ENCODE measurements around the gene INSM1.

Gene INSM1

DNA sequence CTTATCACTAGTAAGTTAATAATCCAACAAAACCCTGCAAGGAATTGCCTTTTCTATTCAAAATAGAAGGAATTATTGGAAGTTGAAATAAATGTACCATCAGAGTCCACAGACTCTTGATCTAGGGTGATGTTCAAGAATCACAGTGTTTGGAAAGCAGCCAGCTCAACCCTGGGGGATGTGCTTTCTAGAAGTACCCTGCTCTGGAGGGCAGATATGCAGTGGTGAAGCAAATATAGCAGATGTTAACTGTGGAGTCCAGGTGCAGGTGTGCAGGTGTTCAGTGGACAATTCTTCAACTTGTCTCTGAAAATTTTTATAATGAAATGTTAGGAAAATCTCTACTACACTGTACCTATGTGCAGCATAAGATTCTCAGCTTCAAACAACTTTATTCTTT is 9.1 kb upstream of the INSM1 start:
- H3K36me3 ChIP-seq (ENCODE audit: low read depth) = no peaks in the 10 kb centered on the region

GRCh38 chr20:20359628-20360027 is 8.3 kb upstream of the INSM1 start:
- TF ChIP-seq CTCF (IDR thresholded peaks at IDR 0.05; ENCODE audit: poor library complexity, severe bottlenecking) = no peak
- Histone ChIP-seq H3K27me3 (ENCODE audit: insufficient read depth, poor library complexity, severe bottlenecking) (peaks cover 45% of the 10 kb centered on the region), H3K4me1 (ENCODE audit: insufficient read depth, poor library complexity, severe bottlenecking) (no peaks in the 10 kb centered on the region), H3K27ac (ENCODE audit: poor library complexity, severe bottlenecking) (no peak overlapping the region), H3K36me3 (ENCODE audit: low read depth) (no peaks in the 10 kb centered on the region), H3K4me3 (ENCODE audit: severe bottlenecking) (no peak overlapping the region), H3K9me3 (ENCODE audit: severe bottlenecking) (no peaks in the 10 kb centered on the region)
- ATAC-seq (ENCODE audit: low read depth) = no peak
- DNase-seq (ENCODE audit: low spot score) = no peak

More for the DNA sequence above, 9.1 kb upstream of the INSM1 start:
- no peak overlapping the region for H3K4me3 ChIP-seq (ENCODE audit: severe bottlenecking)
- ATAC-seq (ENCODE audit: low read depth) (no peak), DNase-seq (ENCODE audit: low spot score) (no peak)
- TF ChIP-seq CTCF (IDR thresholded peaks at IDR 0.05; ENCODE audit: poor library complexity, severe bottlenecking) = no peak
- H3K4me1 ChIP-seq (ENCODE audit: insufficient read depth, poor library complexity, severe bottlenecking) = no peaks in the 10 kb centered on the region
- peaks cover 37% of the 10 kb centered on the region for H3K27me3 ChIP-seq (ENCODE audit: insufficient read depth, poor library complexity, severe bottlenecking)
- no peaks in the 10 kb centered on the region for H3K9me3 ChIP-seq (ENCODE audit: severe bottlenecking)
- H3K27ac ChIP-seq (ENCODE audit: poor library complexity, severe bottlenecking) = no peak overlapping the region

DNA sequence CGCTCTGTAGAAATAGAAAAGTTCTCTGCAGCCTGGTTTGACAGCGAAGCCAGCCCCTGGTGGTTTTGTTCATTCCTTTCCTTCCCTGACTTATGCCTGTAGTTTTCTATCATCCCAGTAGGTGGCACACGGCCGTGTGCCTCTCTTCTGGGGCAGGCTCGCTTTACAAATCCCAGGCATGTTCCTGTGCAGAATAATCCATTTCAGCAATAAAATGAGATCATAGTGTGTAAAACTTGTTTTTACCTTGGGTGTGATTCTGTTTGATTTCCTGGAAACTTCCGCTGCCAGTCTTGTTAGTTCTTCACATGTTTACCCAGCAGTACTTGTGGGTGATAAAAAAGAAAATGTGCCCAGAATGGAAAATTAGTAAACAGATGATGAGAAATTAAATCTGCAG is 7.4 kb upstream of the INSM1 start:
- DNase-seq (ENCODE audit: low spot score) (no peak), ATAC-seq (ENCODE audit: low read depth) (peak; percentile 79)
- H3K36me3 ChIP-seq (ENCODE audit: low read depth) = no peaks in the 10 kb centered on the region
- no peaks in the 10 kb centered on the region for H3K9me3 ChIP-seq (ENCODE audit: severe bottlenecking)
- TF ChIP-seq CTCF (IDR thresholded peaks at IDR 0.05; ENCODE audit: poor library complexity, severe bottlenecking) = peak; percentile 89
- H3K27me3 ChIP-seq (ENCODE audit: insufficient read depth, poor library complexity, severe bottlenecking) = peaks cover 54% of the 10 kb centered on the region
- H3K27ac ChIP-seq (ENCODE audit: poor library complexity, severe bottlenecking) = no peak overlapping the region
- no peak overlapping the region for H3K4me3 ChIP-seq (ENCODE audit: severe bottlenecking)
- H3K4me1 ChIP-seq (ENCODE audit: insufficient read depth, poor library complexity, severe bottlenecking) = no peaks in the 10 kb centered on the region

- Histone ChIP-seq H3K27ac (ENCODE audit: poor library complexity, severe bottlenecking) (no peak overlapping the region), H3K27me3 (ENCODE audit: insufficient read depth, poor library complexity, severe bottlenecking) (peaks cover 76% of the 10 kb centered on the region), H3K36me3 (ENCODE audit: low read depth) (no peaks in the 10 kb centered on the region), H3K4me3 (ENCODE audit: severe bottlenecking) (no peak overlapping the region), H3K4me1 (ENCODE audit: insufficient read depth, poor library complexity, severe bottlenecking) (no peaks in the 10 kb centered on the region), H3K9me3 (ENCODE audit: severe bottlenecking) (no peaks in the 10 kb centered on the region)
- no peak for DNase-seq (ENCODE audit: low spot score)
- no peak for TF ChIP-seq CTCF (IDR thresholded peaks at IDR 0.05; ENCODE audit: poor library complexity, severe bottlenecking)
- no peak for ATAC-seq (ENCODE audit: low read depth)
These were observed 5.0 kb upstream of the INSM1 start for GRCh38 chr20:20362774-20363433.

- Histone ChIP-seq H3K9me3 (ENCODE audit: severe bottlenecking) (no peaks in the 10 kb centered on the region), H3K27ac (ENCODE audit: poor library complexity, severe bottlenecking) (no peak overlapping the region), H3K4me1 (ENCODE audit: insufficient read depth, poor library complexity, severe bottlenecking) (no peaks in the 10 kb centered on the region), H3K4me3 (ENCODE audit: severe bottlenecking) (no peak overlapping the region), H3K27me3 (ENCODE audit: insufficient read depth, poor library complexity, severe bottlenecking) (peaks cover 76% of the 10 kb centered on the region), H3K36me3 (ENCODE audit: low read depth) (no peaks in the 10 kb centered on the region)
- DNase-seq (ENCODE audit: low spot score) (no peak), ATAC-seq (ENCODE audit: low read depth) (no peak)
- no peak for TF ChIP-seq CTCF (IDR thresholded peaks at IDR 0.05; ENCODE audit: poor library complexity, severe bottlenecking)
These were observed 4.5 kb upstream of the INSM1 start for GRCh38 chr20:20363434-20363798.

All from RWPE2 (cell line).